ENCODE data around the gene GBP7. TPM values are rescaled to one million over a fixed set of nuclear protein-coding genes. Genes with fewer than 3 reads are reported as not detected.
A peak's percentile ranks its signal among the peaks of the same experiment; 100 is the strongest.

Gene GBP7
- total and polyA plus RNA-seq, 8 donors = 0.09 to 0.39 (median 0.15) TPM; not detected in 1

DNA sequence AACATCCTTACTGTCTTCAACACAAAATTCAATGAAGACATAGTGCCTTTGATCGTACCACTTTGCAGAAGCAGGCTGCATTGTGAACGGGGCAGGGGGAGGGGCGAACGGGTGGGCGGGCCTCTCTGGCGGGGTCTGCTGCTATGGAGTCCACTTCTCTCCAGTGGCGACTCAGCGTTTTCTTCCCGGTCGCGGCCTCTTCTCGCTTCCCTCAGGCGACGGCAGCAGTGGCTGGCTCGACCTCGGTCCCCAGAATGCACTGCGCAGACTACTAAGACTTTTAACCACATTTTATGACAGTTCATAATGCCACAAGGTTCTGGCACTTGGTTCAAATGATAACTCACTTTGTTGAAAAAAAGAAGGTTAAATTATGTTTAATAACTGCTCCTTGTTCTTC is 71.1 kb downstream of the GBP7 start:
- Histone ChIP-seq H3K4me1 (no peaks in the 10 kb centered on the region), H3K4me3 (no peak overlapping the region), H3K27me3 (no peaks in the 10 kb centered on the region), H3K36me3 (peaks cover 0 to 59% of the 10 kb centered on the region in 2 donors), H3K27ac (no peak overlapping the region), H3K9me3 (no peaks in the 10 kb centered on the region)
- peak in 1 of 4 donors; percentile 65 for DNase-seq
- TF ChIP-seq CTCF (IDR thresholded peaks at IDR 0.05) = no peak
- intact Hi-C loops (cut with DNase I) = no loop called here
- no peak for ATAC-seq

DNA sequence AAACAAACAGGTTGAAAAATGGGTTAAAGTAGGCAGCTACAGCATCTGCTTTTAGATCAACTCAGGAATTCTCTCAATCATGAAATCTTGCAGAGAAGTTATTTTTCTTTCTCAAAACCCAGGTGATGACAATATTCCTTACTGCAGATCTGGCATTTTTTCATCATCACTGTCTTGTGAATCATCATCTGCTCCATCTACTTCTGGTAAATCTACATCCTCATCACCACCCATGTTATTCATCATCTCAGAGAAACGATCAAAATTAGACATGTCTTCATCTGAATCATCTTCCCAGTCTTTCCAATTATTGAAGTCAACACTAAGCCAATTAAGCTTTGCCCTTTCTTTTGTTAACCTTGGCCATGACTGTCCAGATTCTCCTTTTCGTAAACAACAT is 71.7 kb downstream of the GBP7 start:
- no peak for TF ChIP-seq CTCF (IDR thresholded peaks at IDR 0.05)
- H3K27ac ChIP-seq = no peak overlapping the region
- no peak overlapping the region for H3K4me3 ChIP-seq
- H3K9me3 ChIP-seq = no peaks in the 10 kb centered on the region
- DNase-seq = no peak
- H3K4me1 ChIP-seq = no peaks in the 10 kb centered on the region
- intact Hi-C loops (cut with DNase I) = no loop called here
- no peak for ATAC-seq
- no peaks in the 10 kb centered on the region for H3K27me3 ChIP-seq
- H3K36me3 ChIP-seq = peaks cover 0 to 53% of the 10 kb centered on the region in 2 donors

GRCh38 chr1:89102021-89102420 is 73.8 kb downstream of the GBP7 start:
- Histone ChIP-seq H3K4me1 (no peaks in the 10 kb centered on the region), H3K9me3 (no peaks in the 10 kb centered on the region), H3K27ac (no peak overlapping the region), H3K4me3 (no peak overlapping the region), H3K27me3 (no peaks in the 10 kb centered on the region), H3K36me3 (peaks cover 0 to 32% of the 10 kb centered on the region in 2 donors)
- intact Hi-C loops (cut with DNase I) = no loop called here
- DNase-seq = no peak
- TF ChIP-seq CTCF (IDR thresholded peaks at IDR 0.05) = no peak
- ATAC-seq = no peak

DNA sequence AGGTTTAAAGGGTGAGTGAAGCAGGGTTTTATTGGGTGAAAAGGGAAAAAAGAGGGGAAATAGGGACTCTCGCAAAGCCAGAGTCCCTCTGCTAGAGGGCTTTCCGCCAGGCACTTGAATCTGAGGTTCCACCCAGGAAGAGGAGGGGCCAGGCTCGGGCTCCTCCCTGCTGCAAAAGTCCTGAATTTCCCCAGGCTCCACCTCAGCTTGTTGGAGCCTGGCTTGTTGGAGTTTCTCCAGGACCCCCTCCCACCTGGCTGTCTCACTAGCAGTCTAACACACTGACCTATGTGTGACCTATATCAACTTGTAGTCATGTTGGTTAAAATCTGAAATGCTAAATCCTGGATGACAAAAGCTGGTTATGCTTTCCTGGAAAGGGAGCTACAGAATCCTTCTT is 75.4 kb downstream of the GBP7 start:
- peaks cover 0 to 16% of the 10 kb centered on the region in 2 donors for H3K36me3 ChIP-seq
- intact Hi-C loops (cut with DNase I) = no loop called here
- H3K27me3 ChIP-seq = no peaks in the 10 kb centered on the region
- H3K4me3 ChIP-seq = no peak overlapping the region
- ATAC-seq = no peak
- DNase-seq = no peak
- H3K27ac ChIP-seq = no peak overlapping the region
- H3K4me1 ChIP-seq = no peaks in the 10 kb centered on the region
- H3K9me3 ChIP-seq = peaks cover 0 to 8% of the 10 kb centered on the region in 2 donors
- TF ChIP-seq CTCF (IDR thresholded peaks at IDR 0.05) = no peak

DNA sequence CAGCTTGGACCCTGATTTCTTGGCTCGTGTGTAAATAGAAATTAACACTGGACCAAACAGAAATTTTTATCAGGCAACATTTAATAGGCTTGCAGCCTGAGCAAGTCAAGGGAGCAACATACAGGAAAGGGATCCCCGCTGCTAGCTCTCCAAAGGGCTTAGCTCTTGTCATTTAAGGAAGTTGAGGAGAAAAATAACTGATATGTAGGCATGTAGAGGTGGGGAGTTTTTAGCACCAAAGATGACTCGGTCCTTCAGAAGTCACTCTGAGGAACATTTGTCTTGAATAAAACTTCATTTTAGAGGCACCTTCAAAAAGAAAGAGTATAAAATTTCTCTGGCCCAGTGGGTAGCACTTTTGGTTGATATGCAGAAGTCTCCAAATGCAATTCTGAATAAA is 76.9 kb downstream of the GBP7 start:
- TF ChIP-seq CTCF (IDR thresholded peaks at IDR 0.05) = no peak
- Histone ChIP-seq H3K9me3 (peaks cover 0 to 8% of the 10 kb centered on the region in 2 donors), H3K36me3 (peaks cover 0 to under 1% of the 10 kb centered on the region in 2 donors), H3K4me1 (no peaks in the 10 kb centered on the region), H3K4me3 (no peak overlapping the region), H3K27me3 (no peaks in the 10 kb centered on the region), H3K27ac (no peak overlapping the region)
- DNase-seq (no peak), ATAC-seq (no peak)
- intact Hi-C loops (cut with DNase I) = loop anchor here in 1 of 2 donors (10.0 kb wide), 1 partner anchor 256 kb away; no protein-coding TSS in a partner anchor
